ENCODE results near the gene TMEM221.

The TMEM221 gene

DNA sequence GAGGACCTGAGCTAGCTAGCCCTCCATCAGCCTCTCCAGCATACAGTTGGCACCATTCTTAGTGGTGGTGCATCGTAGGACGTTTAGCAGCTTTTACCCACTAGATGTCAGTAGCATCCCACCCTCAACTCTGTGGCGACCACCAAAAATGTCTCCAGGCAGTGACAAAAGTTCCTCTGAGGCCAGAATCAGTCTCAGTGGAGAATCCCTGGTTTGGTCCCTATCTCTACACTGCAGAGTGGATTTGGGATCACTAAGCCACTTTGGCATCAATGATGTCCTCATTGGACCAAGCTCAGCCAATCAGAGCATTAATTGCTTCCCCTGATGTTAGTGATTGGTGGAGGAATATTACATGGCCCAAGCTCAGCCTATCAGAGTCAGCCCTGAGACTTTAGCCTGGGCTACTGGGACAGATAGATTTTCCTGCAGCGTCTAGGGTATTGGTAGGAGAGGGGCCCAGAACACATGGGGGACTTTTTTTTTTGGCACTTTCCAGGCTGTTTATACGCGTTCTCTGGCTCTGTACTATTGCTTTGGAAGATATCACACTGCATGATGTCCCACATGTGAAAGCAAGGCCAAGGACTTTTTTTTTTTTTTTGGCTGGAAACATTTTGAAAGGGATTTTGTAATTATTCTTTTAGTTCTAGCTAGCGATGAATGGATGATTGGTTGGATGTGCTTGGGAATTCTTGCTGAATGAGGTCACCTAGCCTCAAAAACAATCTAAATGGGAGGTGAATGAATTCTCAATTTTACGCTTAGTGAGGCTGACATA is 7.0 kb downstream of the TMEM221 start:
- no peak for DNase-seq (ENCODE audit: low read depth)

DNA sequence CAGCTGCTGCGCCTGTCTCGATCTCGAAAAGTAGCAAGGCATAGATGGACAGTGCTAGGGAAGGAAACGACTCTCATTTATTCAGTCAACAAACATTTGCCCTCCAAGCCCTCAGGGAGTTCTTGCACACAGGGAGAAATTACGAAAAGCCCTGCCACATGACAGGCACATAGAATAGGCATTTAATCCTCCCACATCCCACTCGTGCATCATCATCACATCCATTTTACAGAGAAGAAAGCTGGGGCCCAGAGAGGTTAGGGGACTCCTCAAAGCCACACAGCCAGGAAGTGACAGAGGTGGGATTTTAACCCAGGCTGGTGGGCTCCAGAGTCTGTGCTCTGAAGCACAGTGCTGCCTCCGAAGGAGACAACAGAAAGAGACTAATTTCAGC is 11.6 kb downstream of the TMEM221 start:
- DNase-seq (ENCODE audit: low read depth): no peak

DNA sequence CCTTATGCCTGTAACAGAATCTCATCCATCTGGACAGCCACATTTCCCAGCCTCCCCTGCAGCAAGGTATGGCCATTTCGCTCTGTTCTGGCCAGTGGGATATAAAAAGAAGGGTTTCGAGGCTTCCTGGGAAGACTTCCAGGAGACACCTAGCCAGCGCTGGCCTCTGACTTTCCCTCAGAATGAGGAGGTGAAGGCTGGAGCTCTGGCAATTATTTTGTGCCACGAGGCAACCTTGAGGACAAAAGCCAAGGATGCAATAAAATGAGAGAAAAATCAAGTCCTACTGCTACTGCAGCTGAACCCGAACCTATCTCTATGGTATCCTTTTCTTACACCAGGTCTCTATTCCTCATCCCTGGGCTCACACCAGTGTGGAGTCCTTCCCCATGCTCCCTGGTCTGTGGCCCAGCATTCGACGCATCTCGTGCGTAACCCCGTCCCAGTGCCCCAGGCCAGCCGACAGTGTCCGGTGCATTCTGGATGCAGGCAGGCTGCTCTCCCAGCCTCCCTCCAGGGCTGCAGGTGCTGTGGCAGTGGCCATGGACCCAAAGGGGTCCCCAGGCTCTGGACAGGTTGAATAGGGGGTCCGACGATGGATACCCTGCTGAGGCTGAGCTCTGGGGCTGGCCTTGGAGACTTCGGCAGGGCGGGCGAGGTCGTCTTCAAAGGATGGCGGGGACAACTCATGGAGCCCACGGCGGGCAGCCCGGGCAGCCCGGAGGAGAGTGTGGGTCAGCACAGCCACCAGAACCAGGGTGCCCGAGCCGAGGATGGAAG is 12.2 kb downstream of the TMEM221 start:
- DNase-seq (ENCODE audit: low read depth): no peak

DNA sequence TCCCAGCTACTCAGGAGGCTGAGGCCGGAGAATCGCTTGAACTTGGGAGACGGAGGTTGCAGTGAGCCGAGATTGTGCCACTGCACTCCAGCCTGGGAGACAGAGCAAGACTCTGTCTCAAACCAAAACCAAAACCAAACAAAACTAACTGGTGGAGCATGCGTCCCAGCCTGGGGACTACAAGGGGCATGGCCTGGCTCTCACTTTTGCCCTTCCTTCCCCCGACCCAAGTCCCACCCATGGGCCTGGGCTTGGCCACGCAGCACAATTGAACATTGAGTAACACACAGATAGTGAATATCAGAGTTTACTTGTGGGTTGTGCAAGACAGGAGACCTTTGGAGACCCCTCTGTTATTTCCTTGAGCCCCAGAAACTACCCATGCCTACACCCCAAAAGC is 13.2 kb downstream of the TMEM221 start:
- no peak for DNase-seq (ENCODE audit: low read depth)

DNA sequence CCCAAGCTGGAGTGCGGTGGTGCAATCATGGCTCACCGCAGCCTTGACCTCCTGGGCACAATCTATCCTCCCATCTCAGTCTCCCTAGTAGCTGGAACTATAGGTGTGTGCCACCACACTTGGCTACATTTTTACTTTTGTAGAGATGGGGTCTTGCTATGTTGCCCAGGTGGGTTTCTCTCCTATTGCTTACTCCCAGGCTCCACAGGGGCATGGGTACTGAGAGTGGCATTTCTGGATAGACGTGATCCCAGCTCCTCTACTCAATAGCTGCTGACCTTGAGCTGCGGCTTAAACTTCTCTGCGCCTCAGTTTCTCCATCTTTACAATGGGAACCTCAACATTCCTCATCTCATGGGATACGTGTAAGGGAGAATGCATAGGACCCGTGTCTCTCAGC is 17.1 kb downstream of the TMEM221 start:
- DNase-seq (ENCODE audit: low read depth): no peak

DNA sequence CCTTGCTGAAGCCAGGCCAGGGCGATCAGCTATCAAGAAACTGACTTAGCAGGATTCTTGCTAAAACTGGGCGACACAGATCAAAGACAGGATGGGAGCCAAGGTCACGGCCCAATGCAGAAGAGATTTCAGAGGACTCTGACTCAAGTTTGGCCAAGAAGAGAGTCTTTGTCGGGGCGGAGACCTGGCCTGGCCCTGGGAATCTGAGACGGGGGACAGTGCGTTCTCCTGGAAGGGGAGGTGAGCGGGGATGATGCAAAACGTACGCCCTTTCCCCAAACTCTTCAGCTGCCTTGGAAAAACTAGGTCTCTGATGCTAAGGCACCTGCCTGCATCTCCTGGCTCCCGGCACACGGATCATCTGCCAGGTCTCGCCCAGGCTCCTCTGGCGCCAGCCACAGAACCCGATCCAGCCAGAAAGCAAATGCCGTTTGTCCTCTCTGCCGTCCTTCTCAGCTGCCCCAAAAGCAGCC is 18.8 kb downstream of the TMEM221 start:
- DNase-seq (ENCODE audit: low read depth): no peak

DNA sequence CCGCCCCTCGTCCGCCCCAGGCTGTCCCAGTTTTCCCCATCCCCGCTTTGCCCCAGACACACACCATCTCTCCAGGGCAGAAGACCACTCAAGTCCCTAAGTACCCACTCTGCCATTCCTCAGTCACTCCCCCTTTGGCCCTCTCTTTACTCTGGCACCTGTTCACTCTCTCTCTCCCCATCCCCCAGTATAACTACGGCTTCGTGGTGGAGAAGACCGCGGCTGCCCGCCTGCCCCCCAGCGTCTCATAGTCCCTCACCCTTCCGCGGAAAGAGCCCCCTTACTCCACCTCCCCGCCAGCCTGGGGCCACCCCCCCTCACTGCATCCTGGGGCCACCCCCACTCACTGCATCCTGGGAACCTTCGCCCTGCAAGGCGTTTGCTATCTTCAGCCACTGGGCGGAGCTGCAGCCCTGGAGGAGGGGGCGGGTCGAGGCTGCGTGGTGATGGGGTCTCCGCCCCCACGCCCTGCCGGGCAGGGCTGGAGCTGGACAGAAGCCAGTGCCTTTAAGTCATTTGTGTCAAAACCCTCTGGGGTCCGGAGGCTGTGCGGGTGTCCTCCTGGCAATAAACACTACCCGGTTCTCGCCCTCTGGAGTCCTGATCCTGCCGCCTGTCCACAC is 23.6 kb downstream of the TMEM221 start:
- DNase-seq (ENCODE audit: low read depth): no peak

DNA sequence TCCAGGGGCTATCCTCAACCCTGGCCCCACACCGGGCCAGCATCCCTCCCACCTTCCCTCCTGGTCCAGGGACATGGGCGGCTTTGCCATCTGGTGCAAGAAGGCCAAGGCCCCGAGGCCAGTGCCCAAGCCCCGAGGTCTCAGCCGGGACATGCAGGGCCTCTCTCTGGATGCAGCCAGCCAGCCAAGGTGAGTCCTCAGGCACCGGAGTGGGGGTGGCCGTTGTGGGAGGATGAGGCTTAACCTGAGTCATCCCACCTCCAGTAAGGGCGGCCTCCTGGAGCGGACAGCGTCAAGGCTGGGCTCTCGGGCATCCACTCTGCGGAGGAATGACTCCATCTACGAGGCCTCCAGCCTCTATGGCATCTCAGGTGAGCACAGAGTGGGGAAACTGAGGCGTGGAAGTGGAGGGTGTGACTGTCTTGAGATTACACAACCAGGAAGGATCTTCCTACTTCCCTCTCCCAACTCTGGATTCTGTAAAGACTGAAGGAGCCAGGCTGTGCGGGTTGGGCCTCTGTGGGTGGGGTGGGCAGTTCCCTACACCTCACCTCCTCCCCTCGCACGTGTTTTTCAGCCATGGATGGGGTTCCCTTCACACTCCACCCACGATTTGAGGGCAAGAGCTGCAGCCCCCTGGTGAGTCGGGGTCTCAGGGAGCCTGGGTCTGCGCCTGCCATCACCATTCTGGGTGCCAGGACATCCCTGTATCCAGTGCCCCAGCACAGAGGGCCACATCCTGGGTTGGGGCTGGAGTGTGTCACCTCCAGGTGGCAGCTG is 24.8 kb downstream of the TMEM221 start:
- DNase-seq (ENCODE audit: low read depth): no peak

DNA sequence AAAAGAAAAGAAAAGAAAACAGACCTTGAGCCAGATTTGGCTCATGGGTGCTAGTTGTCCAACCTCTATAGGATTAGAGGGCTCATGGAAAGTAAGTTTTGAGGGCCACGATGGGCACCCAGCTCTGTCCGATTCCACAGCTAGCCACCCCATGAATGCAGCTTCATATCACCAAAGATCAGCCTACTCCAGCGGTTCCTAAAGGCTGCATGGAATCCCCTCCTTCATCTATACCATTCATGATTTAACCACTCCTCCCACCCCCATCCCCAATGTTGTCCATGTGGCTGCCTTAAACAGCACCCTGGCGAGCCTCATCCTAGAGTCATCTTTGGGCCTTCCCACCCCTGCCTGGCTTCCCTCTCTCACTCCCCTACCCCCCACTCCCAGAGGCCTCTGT is 26.5 kb downstream of the TMEM221 start:
- DNase-seq (ENCODE audit: low read depth): no peak

DNA sequence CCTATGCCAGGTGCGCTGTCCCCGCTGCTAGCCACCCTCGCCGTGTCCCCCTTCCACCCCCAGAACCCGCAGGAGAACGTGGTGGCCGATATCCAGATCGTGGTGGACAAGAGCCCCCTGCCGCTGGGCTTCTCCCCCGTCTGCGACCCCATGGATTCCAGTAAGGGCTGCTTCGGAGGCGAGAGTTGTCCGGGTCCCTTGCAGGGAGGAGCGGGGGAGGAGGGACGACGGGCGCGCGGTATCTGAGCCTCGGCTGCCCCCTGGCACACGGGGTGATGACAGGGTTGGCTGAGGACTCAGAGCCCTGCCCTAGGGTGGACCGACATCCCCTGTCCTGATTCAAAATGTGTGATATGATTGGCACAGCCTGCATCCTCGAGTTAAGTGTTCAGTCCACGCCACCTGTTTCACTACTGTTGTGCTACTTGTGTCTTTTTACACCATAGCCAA is 28.0 kb downstream of the TMEM221 start:
- no peak for DNase-seq (ENCODE audit: low read depth)

DNA sequence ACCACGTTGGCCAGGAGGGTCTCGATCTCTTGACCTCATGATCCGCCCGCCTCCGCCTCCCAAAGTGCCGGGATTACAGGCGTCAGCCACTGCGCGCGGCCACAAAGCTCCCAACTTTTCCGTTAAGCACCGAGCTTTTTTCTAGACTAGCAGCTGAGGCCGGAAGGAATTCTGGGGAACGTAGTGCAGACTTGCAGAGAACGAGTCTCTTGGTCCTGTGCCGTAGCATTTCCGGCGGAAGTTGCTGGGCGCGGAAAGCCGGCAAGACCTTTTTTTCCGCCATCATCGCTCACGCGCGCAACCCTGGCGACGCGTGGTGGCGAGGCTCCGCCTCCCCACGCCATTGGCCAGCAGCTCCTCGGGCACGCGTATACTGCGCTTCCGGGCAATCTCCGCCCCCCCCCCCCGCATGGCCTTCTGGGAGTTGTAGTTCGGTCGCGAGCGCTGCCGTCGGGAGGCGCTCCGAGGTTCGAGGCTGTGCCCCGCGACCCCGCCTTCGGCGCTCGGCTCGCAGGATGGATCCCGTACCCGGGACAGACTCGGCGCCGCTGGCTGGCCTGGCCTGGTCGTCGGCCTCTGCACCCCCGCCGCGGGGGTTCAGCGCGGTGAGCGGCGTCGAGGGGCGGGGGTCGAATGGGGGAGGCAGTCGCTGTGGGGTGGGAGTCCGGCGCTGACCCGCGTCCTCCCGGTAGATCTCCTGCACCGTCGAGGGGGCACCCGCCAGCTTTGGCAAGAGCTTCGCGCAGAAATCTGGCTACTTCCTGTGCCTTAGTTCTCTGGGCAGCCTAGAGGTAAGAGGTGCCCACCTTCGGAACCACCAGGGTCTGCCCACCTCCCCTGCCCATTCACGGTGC is 28.6 kb downstream of the TMEM221 start, which contains the start of gene MVB12A:
Gene MVB12A, plus strand, starts transcription at position 427 of the 854 bp plus-strand sequence. Its CDS starts 89 bp downstream, at position 516.
- peak; percentile 94 for DNase-seq (ENCODE audit: low read depth)

DNA sequence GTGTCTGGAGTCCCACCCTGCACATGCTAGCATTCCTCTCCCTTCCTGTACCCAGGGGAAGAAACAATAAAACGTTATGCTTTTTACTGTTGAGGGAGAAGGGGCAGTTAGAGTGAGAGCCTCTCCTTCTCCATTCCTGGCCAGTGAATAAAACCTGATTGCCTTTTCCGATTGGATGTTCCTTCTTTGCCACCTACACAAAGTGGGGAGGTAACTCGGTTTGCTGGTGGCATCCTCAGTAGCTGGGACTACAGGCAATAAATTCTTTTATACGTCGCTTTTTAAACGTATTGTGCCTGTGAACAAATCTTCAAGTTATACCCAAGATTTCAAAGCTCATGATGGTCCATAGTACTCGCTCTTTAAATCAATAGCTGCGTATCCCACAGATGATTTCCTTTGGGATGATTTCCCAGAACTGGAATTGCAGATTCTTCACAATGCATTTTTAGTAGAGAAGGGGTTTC is 29.3 kb downstream of the TMEM221 start:
- no peak for DNase-seq (ENCODE audit: low read depth)

DNA sequence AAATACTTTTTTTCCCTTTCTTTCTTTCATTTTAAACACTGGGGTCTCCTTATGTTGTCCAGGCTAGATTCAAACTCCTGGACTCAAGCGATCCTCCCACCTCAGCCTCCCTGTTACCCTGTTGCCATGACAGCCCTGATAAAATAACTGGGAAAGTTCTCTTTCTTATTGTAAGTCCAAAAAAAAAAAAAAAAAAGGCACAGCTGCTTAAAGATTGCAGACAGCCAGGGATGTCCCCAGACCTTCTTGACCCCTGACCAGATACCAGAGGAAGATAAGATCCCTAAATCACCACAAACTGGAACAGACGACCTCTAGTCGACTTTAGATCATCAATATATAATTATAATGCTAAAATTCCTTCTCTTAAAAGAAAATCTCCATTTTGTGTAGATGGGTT is 29.8 kb downstream of the TMEM221 start:
- DNase-seq (ENCODE audit: low read depth): no peak

DNA sequence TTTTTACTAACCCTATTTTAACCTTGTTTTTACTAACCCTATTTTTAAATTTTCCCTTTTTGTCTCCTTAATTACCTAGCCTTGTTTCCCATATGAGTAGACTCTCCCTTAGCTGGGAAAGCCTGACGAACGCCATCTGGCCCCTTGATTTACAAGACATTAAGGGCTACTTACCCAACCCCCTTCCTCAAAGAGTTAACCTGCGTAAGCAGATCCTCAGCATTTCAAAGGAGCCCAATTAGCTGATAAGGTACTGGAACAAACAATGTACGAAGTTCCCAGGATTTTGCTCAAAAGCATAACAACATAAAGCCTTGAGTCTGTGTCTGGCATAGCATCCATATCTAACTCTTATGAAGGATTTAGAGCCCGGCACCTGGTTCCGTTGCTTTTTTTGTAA is 33.3 kb downstream of the TMEM221 start:
- no peak for DNase-seq (ENCODE audit: low read depth)

DNA sequence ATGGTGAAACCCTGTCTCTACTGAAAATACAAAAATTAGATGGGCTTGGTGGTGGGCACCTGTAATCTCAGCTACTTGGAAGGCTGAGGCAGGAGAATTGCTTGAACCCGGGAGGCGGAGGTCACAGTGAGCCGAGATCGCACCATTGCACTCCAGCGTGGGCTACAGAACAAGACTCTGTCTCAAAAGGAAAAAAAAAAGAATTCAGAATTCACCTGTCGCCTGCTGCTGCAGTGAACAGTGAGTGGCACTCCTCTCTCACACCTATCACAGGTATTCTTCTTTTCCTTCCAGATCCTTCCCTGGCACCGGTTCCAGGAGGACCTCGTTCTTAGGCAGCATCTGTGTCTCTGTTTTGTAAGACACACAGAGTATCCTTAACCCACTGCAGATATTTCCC is 34.4 kb downstream of the TMEM221 start:
- DNase-seq (ENCODE audit: low read depth): no peak

DNA sequence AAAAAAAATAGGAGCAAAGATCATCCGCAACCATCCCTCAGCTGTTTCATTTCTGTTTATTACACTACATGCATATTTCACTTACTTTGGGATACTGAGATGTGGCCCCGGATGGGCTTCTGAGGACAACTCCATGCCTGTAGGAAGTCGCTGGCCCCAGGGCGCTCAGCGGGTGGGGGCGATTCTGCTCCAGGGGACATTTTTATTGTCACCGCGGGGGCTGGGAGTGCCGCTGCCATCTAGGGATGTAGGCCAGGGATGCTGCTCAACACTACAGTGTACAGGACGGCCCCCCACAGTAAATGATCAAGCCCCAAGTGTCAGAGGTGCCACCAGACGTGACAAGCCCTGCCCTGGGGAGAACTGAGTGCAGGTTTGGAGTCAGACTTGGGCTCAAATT is 36.7 kb downstream of the TMEM221 start:
- no peak for DNase-seq (ENCODE audit: low read depth)

DNA sequence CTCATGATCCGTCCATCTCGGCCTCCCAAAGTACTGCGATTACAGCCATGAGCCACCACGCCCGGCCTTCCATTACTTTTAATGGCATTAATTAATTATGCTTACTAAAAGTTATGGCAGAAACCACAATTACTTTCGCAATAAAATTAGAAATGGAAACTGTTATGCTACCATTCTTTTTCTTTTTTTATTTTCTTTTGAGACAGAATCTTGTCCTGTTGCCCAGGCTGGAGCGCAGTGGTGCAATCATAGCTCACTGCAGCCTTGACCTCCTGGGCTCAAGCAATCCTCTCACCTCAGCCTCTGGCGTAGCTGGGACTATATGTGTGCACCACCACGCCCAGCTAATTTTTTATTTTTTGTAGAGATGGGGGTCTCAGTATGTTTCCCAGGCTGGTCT is 38.5 kb downstream of the TMEM221 start:
- DNase-seq (ENCODE audit: low read depth): no peak

DNA sequence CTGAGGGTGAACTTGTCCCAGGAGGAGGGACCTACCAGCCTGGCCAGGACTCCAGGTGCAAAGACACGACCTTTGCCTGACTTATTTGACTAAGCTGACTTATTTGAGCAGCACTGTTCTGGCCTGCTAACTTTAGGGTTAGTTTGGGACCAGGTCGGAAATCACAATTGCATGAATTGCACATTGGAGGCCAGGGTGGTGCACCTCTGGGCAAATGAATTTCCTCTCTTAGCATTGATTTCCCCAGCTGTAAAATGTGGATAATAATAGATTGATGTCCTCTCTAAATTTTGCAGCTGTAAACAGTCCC is 41.6 kb downstream of the TMEM221 start:
- DNase-seq (ENCODE audit: low read depth): no peak

DNA sequence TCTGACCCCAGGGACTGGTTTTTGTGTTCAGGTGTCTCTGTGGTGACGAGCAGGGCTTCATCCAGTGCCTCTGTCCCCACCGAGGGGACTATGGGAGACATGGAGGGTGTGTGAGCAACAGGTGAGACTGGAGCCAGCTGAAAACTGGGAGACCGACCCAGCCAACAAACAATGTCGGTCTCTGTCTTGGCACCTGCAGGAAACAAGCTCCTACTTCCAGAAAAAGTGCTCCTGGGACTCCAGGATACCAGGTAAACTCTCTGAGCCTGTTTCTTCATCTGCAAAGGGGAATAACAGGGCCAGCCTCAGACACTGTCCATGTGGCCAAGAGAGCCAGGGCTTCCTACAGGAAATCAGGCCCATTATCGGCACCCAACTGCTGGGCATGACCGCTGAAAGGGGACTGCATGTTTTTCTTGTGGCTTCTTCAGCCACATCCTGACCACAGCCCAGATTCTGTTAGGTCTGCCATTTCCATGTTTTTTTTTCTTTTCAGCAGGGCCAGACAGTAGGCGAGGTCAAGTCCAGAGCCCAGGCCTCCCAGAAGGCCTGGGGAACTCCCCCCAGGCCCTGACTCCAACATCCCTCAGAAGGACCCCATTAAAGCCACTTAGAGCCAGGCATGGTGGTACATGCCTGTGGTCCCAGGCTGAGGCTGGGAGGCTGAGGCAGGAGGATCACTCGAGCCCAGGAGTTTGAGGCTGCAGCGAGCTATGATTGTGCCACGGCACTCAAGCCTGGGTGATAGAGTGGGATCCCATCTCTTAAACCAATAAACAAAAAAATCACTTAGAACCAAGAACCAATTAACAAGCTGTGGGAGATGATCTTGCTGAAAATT is 42.2 kb downstream of the TMEM221 start:
- no peak for DNase-seq (ENCODE audit: low read depth)
